GM21367 (cell line): ENCODE data around the gene GNB1L.
A peak's percentile ranks its signal among the peaks of the same experiment; 100 is the strongest.
"Not testable (repeated sequence)": the region's sequence is repeated elsewhere in the genome, so short reads cannot be mapped to it uniquely, and the experiment has no call there.

Experiments used
- ATAC-seq: cut with Tn5 transposase; IDR thresholded peaks from one replicate; pipeline ENCODE4 v1.9.1; 2021; ENCODE audit not compliant: unreplicated experiment

GNB1L gene

GRCh38 chr22:19784384-19785175 lies 70.1 kb downstream of the GNB1L start:
- no peak for ATAC-seq

DNA sequence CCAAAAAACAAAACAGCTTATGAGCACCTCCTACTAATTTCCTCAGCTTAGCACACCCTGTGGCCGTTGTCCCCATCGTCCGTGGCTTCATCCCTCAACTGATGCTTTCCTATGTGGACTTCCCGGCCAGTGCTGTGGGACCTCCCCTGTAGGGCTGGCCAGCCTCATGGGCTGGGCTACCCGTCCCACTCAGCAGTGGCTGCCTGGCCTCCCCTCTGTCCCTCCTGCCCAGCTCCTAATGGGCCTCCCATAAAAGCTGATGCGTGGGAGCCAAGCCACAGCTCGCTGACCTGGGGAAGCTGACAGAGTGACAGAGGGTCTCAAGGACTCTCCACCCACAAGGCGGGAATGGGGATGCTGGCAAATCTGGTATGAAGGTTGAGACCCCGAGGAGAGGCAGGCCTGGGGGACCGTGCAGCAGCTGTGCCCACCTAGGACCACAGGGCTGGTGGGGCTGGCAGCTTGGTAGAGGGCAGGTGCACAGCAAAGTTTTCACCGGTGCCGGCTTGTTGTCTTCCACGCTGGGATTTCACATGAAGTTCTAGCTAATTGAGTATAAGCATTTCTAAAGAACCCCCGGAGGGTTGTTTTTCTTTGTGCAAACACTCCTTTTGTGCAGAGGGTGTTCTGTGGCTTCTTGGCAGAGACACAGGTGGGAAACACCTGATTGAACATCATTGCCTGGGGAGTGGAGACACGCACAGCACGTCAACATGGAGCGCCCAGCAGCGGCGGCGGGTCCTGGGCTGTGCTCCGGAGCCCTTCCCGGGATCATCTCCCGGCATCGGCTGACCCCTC lies 70.9 kb downstream of the GNB1L start:
- ATAC-seq = no peak

DNA sequence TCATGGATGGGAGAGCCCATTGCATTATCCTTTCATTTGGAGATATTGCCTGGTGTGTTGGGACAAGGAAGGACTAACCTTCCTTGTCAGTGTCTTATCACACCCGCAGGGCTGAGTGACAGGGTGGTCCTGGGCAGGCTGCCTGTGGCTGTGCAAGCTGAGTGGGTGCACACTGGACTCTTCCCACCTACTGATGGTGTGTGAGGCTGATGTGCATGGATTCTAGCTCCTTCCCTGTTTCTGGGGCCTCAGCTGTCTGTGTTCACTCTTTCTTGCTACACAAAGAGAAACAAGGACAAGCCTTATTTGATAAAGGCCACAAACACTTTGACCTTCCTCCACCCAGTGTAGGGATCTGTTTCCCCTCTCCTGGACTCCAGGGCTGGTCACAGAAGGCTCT lies 72.1 kb downstream of the GNB1L start:
- no peak for ATAC-seq

DNA sequence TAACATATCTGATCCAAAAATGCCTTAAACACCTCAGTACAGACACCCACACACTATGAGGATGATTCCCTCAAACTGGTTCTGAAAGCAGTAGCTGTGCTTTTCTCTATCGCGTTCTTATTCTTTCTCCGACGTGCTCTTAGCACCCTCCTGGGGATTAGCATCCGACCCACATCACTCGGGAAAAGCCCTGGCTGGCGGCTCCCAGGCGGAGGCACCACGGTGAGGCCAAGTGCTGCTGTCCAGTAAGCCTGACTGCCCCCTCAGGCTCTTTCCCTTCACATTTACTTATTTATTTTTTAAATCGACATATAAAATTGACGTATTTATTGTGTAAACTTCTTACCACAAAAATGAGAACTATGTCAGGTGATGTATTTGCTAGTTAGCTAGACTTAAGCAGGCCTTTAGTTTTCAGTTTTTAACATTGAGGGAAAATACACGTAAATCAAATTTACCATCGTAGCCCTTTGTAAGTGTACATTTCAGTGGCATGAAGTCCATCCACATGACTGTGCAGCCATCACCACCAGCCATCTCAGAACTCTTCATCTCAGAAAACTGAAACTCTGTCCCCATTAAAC lies 74.9 kb downstream of the GNB1L start:
- ATAC-seq = no peak

DNA sequence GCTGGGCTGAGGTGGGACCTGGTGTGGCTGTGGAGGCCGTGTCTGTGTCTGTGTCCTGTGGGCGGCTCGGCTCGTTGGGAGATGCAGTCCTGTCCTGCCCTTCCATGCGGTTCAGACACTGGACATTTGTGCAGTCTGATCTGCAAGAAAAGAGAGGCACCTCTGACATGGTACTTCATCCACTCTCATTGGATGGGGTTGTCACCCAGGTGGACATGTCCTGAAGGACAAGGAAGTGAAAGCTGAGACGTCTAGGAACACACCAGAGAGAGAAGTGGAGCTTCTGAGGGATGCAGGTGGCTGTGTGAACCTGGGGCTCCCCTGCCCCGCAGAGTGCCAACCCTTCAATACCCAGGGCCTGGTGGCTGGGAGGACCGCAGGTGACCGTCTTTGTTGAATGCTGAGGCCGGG lies 75.7 kb downstream of the GNB1L start:
- no peak for ATAC-seq

DNA sequence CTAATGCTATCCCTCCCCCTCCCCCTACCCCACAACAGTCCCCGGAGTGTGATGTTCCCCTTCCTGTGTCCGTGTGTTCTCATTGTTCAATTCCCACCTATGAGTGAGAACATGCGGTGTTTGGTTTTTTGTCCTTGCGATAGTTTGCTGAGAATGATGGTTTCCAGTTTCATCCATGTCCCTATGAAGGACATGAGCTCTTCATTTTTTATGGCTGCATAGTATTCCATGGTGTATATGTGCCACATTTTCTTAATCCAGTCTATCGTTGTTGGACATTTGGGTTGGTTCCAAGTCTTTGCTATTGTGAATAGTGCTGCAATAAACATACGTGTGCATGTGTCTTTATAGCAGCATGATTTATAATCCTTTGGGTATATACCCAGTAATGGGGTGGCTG lies 77.5 kb downstream of the GNB1L start:
- ATAC-seq = not testable (repeated sequence)

GRCh38 chr22:19776433-19777031 lies 78.1 kb downstream of the GNB1L start:
- ATAC-seq = no peak

- no peak for ATAC-seq
Observed at GRCh38 chr22:19775496-19776325, 79.0 kb downstream of the GNB1L start.

GRCh38 chr22:19774628-19775027 lies 80.0 kb downstream of the GNB1L start:
- ATAC-seq = no peak

GRCh38 chr22:19773470-19774040 lies 81.1 kb downstream of the GNB1L start:
- no peak for ATAC-seq

GRCh38 chr22:19772673-19773469 lies 81.8 kb downstream of the GNB1L start:
- peak; percentile 48 for ATAC-seq

DNA sequence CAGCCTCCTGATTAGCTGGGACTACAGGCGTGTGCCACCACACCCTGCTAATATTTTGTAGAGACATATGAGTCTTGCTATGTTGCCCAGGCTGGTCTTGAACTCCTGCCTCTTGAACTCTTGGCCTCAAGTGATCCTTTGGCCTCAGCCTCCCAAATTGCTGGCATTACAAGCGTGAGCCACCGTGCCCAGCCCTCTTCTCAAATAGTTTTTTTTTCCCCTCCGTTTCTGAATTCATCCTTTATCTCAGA lies 82.3 kb downstream of the GNB1L start:
- ATAC-seq = no peak

GRCh38 chr22:19770349-19771220 lies 84.1 kb downstream of the GNB1L start:
- ATAC-seq = no peak

GRCh38 chr22:19769393-19769715 lies 85.3 kb downstream of the GNB1L start:
- no peak for ATAC-seq

- no peak for ATAC-seq
Observed at GRCh38 chr22:19767427-19768341, 87.0 kb downstream of the GNB1L start.

- ATAC-seq = no peak
Observed at GRCh38 chr22:19766511-19767426, 87.9 kb downstream of the GNB1L start.

GRCh38 chr22:19766240-19766510 lies 88.5 kb downstream of the GNB1L start:
- ATAC-seq = no peak
